GM12874 (cell line): ENCODE measurements around the gene SYT14.

Experiments
- CTCF ChIP-seq: IDR thresholded peaks from 2 replicates; pipeline ENCODE4 v1.5.1; 2011; ENCODE audit warnings: low read depth, mild to moderate bottlenecking, control low read depth, low read length, moderate library complexity; ENCODE audit not compliant: insufficient read depth

The SYT14 gene

GRCh38 chr1:210053126-210053525, 115.1 kb downstream of the SYT14 start:
- TF ChIP-seq CTCF = no peak

GRCh38 chr1:210057593-210057992, 119.6 kb downstream of the SYT14 start:
- no peak for TF ChIP-seq CTCF

GRCh38 chr1:210061992-210062391, 124.0 kb downstream of the SYT14 start:
- TF ChIP-seq CTCF = no peak

- no peak for TF ChIP-seq CTCF
These were observed 132.5 kb downstream of the SYT14 start for GRCh38 chr1:210070531-210070930.

GRCh38 chr1:210072129-210072528, 134.1 kb downstream of the SYT14 start:
- no peak for TF ChIP-seq CTCF

GRCh38 chr1:210072896-210073504, 135.0 kb downstream of the SYT14 start:
- no peak for TF ChIP-seq CTCF

GRCh38 chr1:210074904-210075303, 136.9 kb downstream of the SYT14 start:
- TF ChIP-seq CTCF = no peak

- TF ChIP-seq CTCF = no peak
These were observed 138.6 kb downstream of the SYT14 start for GRCh38 chr1:210076620-210077019.
